Smooth muscle cell (in vitro differentiated cells): ENCODE data around the gene TMEM141. TPM values are rescaled to one million over a fixed set of nuclear protein-coding genes. Genes with fewer than 3 reads are reported as not detected.

ENCODE experiments used
- DNase-seq: peaks from one replicate; lab custom pipeline; 2025; ENCODE audit not compliant: unreplicated experiment; lab: John Stamatoyannopoulos, UW
- H2AFZ ChIP-seq: fragments of 200-600 bp; sonication (generic); 2 replicates; pipeline ENCODE4 v1.6.0; 2016; ENCODE audit warnings: antibody characterized with exemption, low read depth, mild to moderate bottlenecking
- H3F3A ChIP-seq: fragments of 200-600 bp; sonication (generic); 2 replicates; pipeline ENCODE4 v1.6.0; 2017; ENCODE audit warnings: antibody characterized with exemption, low read depth
- H3K27ac ChIP-seq: fragments of 200-600 bp; sonication (generic); 2 replicates; pipeline ENCODE4 v1.5.1; 2016; ENCODE audit warnings: low read depth, mild to moderate bottlenecking
- H3K27me3 ChIP-seq: fragments of 200-600 bp; sonication (generic); 2 replicates; pipeline ENCODE4 v1.6.1; 2016; ENCODE audit warnings: low read depth, mild to moderate bottlenecking
- H3K36me3 ChIP-seq: fragments of 200-600 bp; sonication (generic); 2 replicates; pipeline ENCODE4 v1.5.1; 2016; ENCODE audit warnings: low read depth
- H3K4me1 ChIP-seq: fragments of 200-600 bp; sonication (generic); 2 replicates; pipeline ENCODE4 v1.5.1; 2016; ENCODE audit warnings: low read depth
- H3K4me2 ChIP-seq: fragments of 200-600 bp; sonication (generic); 2 replicates; pipeline ENCODE4 v1.6.0; 2016; ENCODE audit warnings: mild to moderate bottlenecking
- H3K4me3 ChIP-seq: fragments of 200-600 bp; sonication (generic); 2 replicates; pipeline ENCODE4 v1.5.1; 2016; ENCODE audit warnings: mild to moderate bottlenecking
- H3K79me2 ChIP-seq: fragments of 200-600 bp; sonication (generic); 2 replicates; pipeline ENCODE4 v1.6.0; 2016; ENCODE audit warnings: low read depth, mild to moderate bottlenecking
- H3K9ac ChIP-seq: fragments of 200-600 bp; sonication (generic); 2 replicates; pipeline ENCODE4 v1.6.0; 2016; ENCODE audit warnings: low read depth
- H3K9me3 ChIP-seq: fragments of 200-600 bp; sonication (generic); replicated peaks from 2 replicates; pipeline ENCODE4 v1.5.1; 2016; ENCODE audit warnings: low read depth
- H4K20me1 ChIP-seq: fragments of 200-600 bp; sonication (generic); 2 replicates; pipeline ENCODE4 v1.6.0; 2016; ENCODE audit warnings: low read depth
- WGBS: methylation state at CpG from one replicate; pipeline ENCODE4 v1.1.7; 2016; ENCODE audit warnings: low lambda C conversion rate; 5-methylcytosine and 5-hydroxymethylcytosine counted together
- polyA plus RNA-seq: library from polyadenylated mRNA; unstranded; fragments of >200 nt; fragmentation: Nextera tagmentation; extraction: Ambion mirVana; gene quantifications from 2 replicates; pipeline ENCODE4 v1.2.1, GENCODE V29; 2016
- total RNA-seq: library from RNA; depleted of rRNA; stranded (reverse); fragments of >200 nt; gene quantifications from 2 replicates; pipeline ENCODE4 v1.2.3, GENCODE V29; 2014
- TF ChIP-seq, protein P1 (sequence below): fragments of 200-600 bp; sonication (generic); IDR thresholded peaks from 2 replicates; pipeline ENCODE4 v1.5.1; 2017; ENCODE audit warnings: borderline replicate concordance, mild to moderate bottlenecking, antibody characterized with exemption; ENCODE audit not compliant: insufficient read depth, poor library complexity, severe bottlenecking

The TMEM141 gene
- total and polyA plus RNA-seq, 2 experiments from 2014 or later = 75.4 to 112 TPM

- Histone ChIP-seq H3K79me2 (no peaks in the 10 kb centered on the region), H3F3A (no peaks in the 10 kb centered on the region), H3K36me3 (no peaks in the 10 kb centered on the region), H3K4me1 (no peaks in the 10 kb centered on the region), H4K20me1 (no peaks in the 10 kb centered on the region), H3K27ac (no peak overlapping the region), H3K4me2 (no peak overlapping the region), H3K27me3 (no peaks in the 10 kb centered on the region), H2AFZ (no peak overlapping the region), H3K4me3 (no peak overlapping the region), H3K9me3 (no peaks in the 10 kb centered on the region), H3K9ac (no peak overlapping the region)
- DNase-seq = no peak
- 91% methylated on average over 21 of the region's 21 CpGs for WGBS
- TF ChIP-seq, protein P1, sequence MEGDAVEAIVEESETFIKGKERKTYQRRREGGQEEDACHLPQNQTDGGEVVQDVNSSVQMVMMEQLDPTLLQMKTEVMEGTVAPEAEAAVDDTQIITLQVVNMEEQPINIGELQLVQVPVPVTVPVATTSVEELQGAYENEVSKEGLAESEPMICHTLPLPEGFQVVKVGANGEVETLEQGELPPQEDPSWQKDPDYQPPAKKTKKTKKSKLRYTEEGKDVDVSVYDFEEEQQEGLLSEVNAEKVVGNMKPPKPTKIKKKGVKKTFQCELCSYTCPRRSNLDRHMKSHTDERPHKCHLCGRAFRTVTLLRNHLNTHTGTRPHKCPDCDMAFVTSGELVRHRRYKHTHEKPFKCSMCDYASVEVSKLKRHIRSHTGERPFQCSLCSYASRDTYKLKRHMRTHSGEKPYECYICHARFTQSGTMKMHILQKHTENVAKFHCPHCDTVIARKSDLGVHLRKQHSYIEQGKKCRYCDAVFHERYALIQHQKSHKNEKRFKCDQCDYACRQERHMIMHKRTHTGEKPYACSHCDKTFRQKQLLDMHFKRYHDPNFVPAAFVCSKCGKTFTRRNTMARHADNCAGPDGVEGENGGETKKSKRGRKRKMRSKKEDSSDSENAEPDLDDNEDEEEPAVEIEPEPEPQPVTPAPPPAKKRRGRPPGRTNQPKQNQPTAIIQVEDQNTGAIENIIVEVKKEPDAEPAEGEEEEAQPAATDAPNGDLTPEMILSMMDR = no peak
Measured at GRCh38 chr9:136748666-136749611, 42.2 kb upstream of the TMEM141 start.

GRCh38 chr9:136750526-136750925 is 40.6 kb upstream of the TMEM141 start:
- no peak overlapping the region for H3K4me3 ChIP-seq
- no peaks in the 10 kb centered on the region for H3K4me1 ChIP-seq
- H3K79me2 ChIP-seq = no peaks in the 10 kb centered on the region
- H3F3A ChIP-seq = no peaks in the 10 kb centered on the region
- TF ChIP-seq, protein P1 = no peak
- whole genome bisulfite sequencing = 81% methylated on average over 2 of the region's 2 CpGs
- H4K20me1 ChIP-seq = no peaks in the 10 kb centered on the region
- DNase-seq = no peak
- no peaks in the 10 kb centered on the region for H3K9me3 ChIP-seq
- H3K27ac ChIP-seq = no peak overlapping the region
- no peak overlapping the region for H3K9ac ChIP-seq
- no peaks in the 10 kb centered on the region for H3K27me3 ChIP-seq
- no peaks in the 10 kb centered on the region for H3K36me3 ChIP-seq
- H3K4me2 ChIP-seq = no peak overlapping the region
- H2AFZ ChIP-seq = no peak overlapping the region

DNA sequence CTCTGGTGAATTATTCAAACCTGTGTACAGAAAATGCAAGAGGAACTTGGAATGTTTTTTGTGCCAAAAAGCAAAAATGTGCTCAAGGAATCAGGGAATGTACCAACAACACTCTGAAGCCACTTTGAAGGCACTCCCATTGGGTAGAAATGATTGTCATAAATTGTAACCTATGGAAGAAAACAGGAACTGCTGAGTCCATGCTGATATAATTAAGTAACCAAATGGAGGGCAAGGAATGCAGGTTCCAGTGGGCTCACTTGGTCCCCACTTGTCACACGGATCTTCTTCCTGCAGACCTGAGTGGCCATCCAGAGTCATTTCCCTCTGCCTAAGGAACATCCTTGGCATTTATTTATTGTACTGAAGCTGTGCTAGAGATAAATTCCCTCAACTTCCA is 39.9 kb upstream of the TMEM141 start:
- WGBS = 96% methylated on average over 1 of the region's 1 CpG
- Histone ChIP-seq H3K4me3 (no peak overlapping the region), H3K27ac (no peak overlapping the region), H3K4me1 (no peaks in the 10 kb centered on the region), H3K36me3 (no peaks in the 10 kb centered on the region), H2AFZ (no peak overlapping the region), H3K9ac (no peak overlapping the region), H3K9me3 (no peaks in the 10 kb centered on the region), H3K27me3 (no peaks in the 10 kb centered on the region), H3F3A (no peaks in the 10 kb centered on the region), H4K20me1 (no peaks in the 10 kb centered on the region), H3K79me2 (no peaks in the 10 kb centered on the region), H3K4me2 (no peak overlapping the region)
- no peak for DNase-seq
- TF ChIP-seq, protein P1 = no peak

GRCh38 chr9:136751814-136752213 is 39.3 kb upstream of the TMEM141 start:
- TF ChIP-seq, protein P1 = no peak
- H3K9ac ChIP-seq = no peak overlapping the region
- no peaks in the 10 kb centered on the region for H3F3A ChIP-seq
- no peak for DNase-seq
- no peaks in the 10 kb centered on the region for H3K4me1 ChIP-seq
- H2AFZ ChIP-seq = no peak overlapping the region
- no peak overlapping the region for H3K4me2 ChIP-seq
- no peak overlapping the region for H3K4me3 ChIP-seq
- H3K9me3 ChIP-seq = no peaks in the 10 kb centered on the region
- H3K27ac ChIP-seq = no peak overlapping the region
- H3K36me3 ChIP-seq = no peaks in the 10 kb centered on the region
- H3K27me3 ChIP-seq = no peaks in the 10 kb centered on the region
- H3K79me2 ChIP-seq = no peaks in the 10 kb centered on the region
- H4K20me1 ChIP-seq = no peaks in the 10 kb centered on the region
